D721Med (cell line): ENCODE data around the gene NME8.
"Not testable (repeated sequence)": the region's sequence is repeated elsewhere in the genome, so short reads cannot be mapped to it uniquely, and the experiment has no call there.

Experiments
- DNase-seq: peaks from one replicate; pipeline ENCODE4 v3.0.0; 2011; ENCODE audit warnings: low spot score; ENCODE audit not compliant: insufficient read length
- FAIRE-seq: peaks from 2 replicates; lab custom pipeline; 2011; peaks lifted over from hg19 to GRCh38; lab: Jason Lieb, UNC
- TF ChIP-seq, protein P1 (sequence below): IDR thresholded peaks from 2 replicates; pipeline ENCODE4 v1.5.1; 2012; ENCODE audit warnings: mild to moderate bottlenecking, control low read depth; ENCODE audit not compliant: insufficient read depth; ENCODE audit errors: missing control alignments

The NME8 gene

GRCh38 chr7:37848297-37848696 lies at the start of gene NME8:
NME8 (plus strand) TSS chr7:37848597; CDS start chr7:37850267, 1,670 bp downstream.
- TF ChIP-seq, protein P1, sequence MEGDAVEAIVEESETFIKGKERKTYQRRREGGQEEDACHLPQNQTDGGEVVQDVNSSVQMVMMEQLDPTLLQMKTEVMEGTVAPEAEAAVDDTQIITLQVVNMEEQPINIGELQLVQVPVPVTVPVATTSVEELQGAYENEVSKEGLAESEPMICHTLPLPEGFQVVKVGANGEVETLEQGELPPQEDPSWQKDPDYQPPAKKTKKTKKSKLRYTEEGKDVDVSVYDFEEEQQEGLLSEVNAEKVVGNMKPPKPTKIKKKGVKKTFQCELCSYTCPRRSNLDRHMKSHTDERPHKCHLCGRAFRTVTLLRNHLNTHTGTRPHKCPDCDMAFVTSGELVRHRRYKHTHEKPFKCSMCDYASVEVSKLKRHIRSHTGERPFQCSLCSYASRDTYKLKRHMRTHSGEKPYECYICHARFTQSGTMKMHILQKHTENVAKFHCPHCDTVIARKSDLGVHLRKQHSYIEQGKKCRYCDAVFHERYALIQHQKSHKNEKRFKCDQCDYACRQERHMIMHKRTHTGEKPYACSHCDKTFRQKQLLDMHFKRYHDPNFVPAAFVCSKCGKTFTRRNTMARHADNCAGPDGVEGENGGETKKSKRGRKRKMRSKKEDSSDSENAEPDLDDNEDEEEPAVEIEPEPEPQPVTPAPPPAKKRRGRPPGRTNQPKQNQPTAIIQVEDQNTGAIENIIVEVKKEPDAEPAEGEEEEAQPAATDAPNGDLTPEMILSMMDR: no peak
- no peak for FAIRE-seq
- no peak for DNase-seq

DNA sequence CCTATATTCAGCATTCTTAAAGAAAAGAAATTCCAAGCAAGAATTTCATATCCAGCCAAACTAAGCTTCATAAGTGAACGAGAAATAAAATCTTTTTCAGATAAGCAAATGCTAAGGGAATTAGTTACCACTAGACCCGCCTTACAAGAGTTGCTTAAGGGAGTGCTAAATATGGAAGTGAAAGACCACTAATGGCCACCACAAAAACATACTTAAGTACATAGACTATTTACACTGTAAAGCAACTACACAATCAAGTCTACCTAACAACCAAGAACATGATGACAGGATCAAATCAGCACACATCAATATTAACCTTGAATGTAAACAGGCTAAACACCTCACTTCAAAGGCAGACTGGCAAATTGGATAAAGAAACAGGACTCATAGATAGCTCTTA lies 42.2 kb upstream of the NME8 start:
- FAIRE-seq (no peak), DNase-seq (no peak)
- TF ChIP-seq, protein P1: no peak

GRCh38 chr7:37812161-37812580 lies 36.2 kb upstream of the NME8 start:
- DNase-seq, FAIRE-seq: not testable (repeated sequence)

GRCh38 chr7:37815671-37816371 lies 32.6 kb upstream of the NME8 start:
- FAIRE-seq (no peak), DNase-seq (no peak)

GRCh38 chr7:37816922-37817590 lies 31.3 kb upstream of the NME8 start:
- DNase-seq (no peak), FAIRE-seq (no peak)
- TF ChIP-seq, protein P1: no peak

More at GRCh38 chr7:37815671-37816371, 32.6 kb upstream of the NME8 start:
- TF ChIP-seq, protein P1: no peak

- FAIRE-seq (no peak), DNase-seq (no peak)
- TF ChIP-seq, protein P1: no peak
Measured at GRCh38 chr7:37817591-37817960, 30.8 kb upstream of the NME8 start.

DNA sequence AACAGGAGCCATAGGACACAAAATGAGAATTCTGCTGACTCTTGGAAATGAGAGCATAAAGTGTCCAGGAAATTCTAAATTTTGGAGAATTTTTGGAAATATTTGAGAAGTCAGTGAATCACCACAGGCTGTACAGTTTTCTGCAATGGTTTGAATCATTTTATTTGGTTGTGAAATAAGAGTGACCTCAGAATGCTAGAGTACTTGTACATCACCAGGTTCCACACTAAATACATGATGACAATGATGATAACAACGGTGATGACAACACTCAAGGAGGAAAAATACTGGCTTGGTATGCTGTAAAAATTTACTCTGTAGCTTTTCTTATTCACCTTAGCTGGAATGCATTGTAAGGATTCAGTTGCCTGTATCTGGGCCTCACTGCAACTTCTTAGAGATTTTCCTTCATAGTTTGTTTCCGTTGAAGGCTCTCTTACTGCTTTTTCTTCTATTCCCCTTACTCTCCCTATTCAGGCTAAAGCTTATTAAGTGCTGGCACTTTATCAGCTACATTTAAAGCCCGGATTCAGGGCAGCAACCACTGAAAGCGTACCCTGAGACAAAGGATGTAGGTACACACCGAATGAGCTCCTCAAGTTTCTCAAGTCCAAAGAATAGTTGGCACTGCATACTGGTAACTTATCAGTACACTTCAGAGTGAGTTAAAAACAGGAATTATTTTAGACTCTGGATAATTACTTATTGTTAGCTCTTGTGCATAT lies 30.2 kb upstream of the NME8 start:
- no peak for FAIRE-seq
- DNase-seq: no peak
- TF ChIP-seq, protein P1: no peak
